HEK293 (cell line): ENCODE measurements around the gene PPP2R3A.

Source experiments
- CTCF ChIA-PET: fragments of 350-600 bp; formaldehyde crosslinking; extraction: SDS; loops from one replicate; lab custom pipeline; 2021; ENCODE audit warnings: antibody characterized with exemption; lab: Yijun Ruan, JAX
- POLR2A ChIA-PET: fragments of 300-600 bp; formaldehyde crosslinking; extraction: SDS; loops from one replicate; lab custom pipeline; 2020; ENCODE audit warnings: antibody characterized with exemption, inconsistent platforms; lab: Yijun Ruan, JAX
- H3K27ac ChIP-seq: fragments of 200-500 bp; sonication (Bioruptor generic); 2 replicates; pipeline ENCODE4 v1.5.1; 2014; ENCODE audit warnings: low read depth, low read length, control low read depth, inconsistent platforms; ENCODE audit errors: extremely low read depth
- H3K36me3 ChIP-seq, 2 experiments: fragments of 200-500 bp in 1 of 2; sonication (Bioruptor generic) in 1 of 2; 1 replicate in 1 of 2; 2 replicates in 1 of 2; pipeline ENCODE4 v1.5.1; 2014 to 2017; ENCODE audit warnings: inconsistent platforms in 2 of 2, low read length in 2 of 2; ENCODE audit not compliant: control insufficient read depth in 2 of 2, insufficient read depth in 1 of 2
- H3K4me1 ChIP-seq: fragments of 200-500 bp; sonication (Bioruptor generic); 2 replicates; pipeline ENCODE4 v1.5.1; 2014; ENCODE audit warnings: mild to moderate bottlenecking, low read length, inconsistent platforms; ENCODE audit not compliant: control insufficient read depth, insufficient read depth
- H3K4me3 ChIP-seq: 2 replicates; pipeline ENCODE4 v1.5.1; 2011; ENCODE audit warnings: low read depth, mild to moderate bottlenecking, control low read depth, low read length, moderate library complexity
- H3K9me3 ChIP-seq: fragments of 200-500 bp; sonication (Bioruptor generic); 2 replicates; pipeline ENCODE4 v1.5.1; 2014; ENCODE audit warnings: low read depth, low read length, inconsistent platforms; ENCODE audit not compliant: control insufficient read depth, insufficient read depth
- HOXA7 ChIP-seq: sonication (generic); formaldehyde crosslinking; IDR thresholded peaks from 2 replicates; pipeline ENCODE4 v1.8.1; 2022; ENCODE audit warnings: missing genetic modification reagents, borderline replicate concordance
- KLF7 ChIP-seq: fragments of 450-650 bp; formaldehyde crosslinking; IDR thresholded peaks from 2 replicates; pipeline ENCODE4 v1.5.1; 2016; ENCODE audit warnings: missing biosample characterization, missing genetic modification characterization, borderline replicate concordance
- MZF1 ChIP-seq: fragments of 450-650 bp; formaldehyde crosslinking; IDR thresholded peaks from 2 replicates; pipeline ENCODE4 v1.5.1; 2017; ENCODE audit warnings: missing biosample characterization, missing genetic modification characterization, borderline replicate concordance
- ZNF112 ChIP-seq: fragments of 450-650 bp; formaldehyde crosslinking; IDR thresholded peaks from 2 replicates; pipeline ENCODE4 v1.5.0; 2017; ENCODE audit warnings: missing biosample characterization, missing genetic modification characterization
- ZNF16 ChIP-seq: fragments of 450-650 bp; formaldehyde crosslinking; IDR thresholded peaks from 2 replicates; pipeline ENCODE4 v1.5.1; 2016; ENCODE audit warnings: low read depth, missing biosample characterization, missing genetic modification characterization
- ZNF184 ChIP-seq: fragments of 450-650 bp; IDR thresholded peaks from 2 replicates; pipeline ENCODE4 v1.5.1; 2018; ENCODE audit warnings: missing biosample characterization, mild to moderate bottlenecking, missing genetic modification characterization
- ZNF23 ChIP-seq: fragments of 450-650 bp; formaldehyde crosslinking; IDR thresholded peaks from 2 replicates; pipeline ENCODE4 v1.5.1; 2016; ENCODE audit warnings: missing biosample characterization, missing genetic modification characterization, borderline replicate concordance
- ZNF292 ChIP-seq: fragments of 450-650 bp; formaldehyde crosslinking; IDR thresholded peaks from 2 replicates; pipeline ENCODE4 v1.5.1; 2016; ENCODE audit warnings: low read depth, missing biosample characterization, missing genetic modification characterization, borderline replicate concordance
- ZNF350 ChIP-seq: fragments of 450-650 bp; formaldehyde crosslinking; IDR thresholded peaks from 2 replicates; pipeline ENCODE4 v1.5.0; 2017; ENCODE audit warnings: missing biosample characterization, mild to moderate bottlenecking, missing genetic modification characterization
- ZNF366 ChIP-seq: fragments of 450-650 bp; formaldehyde crosslinking; conservative IDR thresholded peaks from 2 replicates; pipeline ENCODE4 v1.5.1; 2016; ENCODE audit warnings: missing biosample characterization, missing genetic modification characterization
- ZNF549 ChIP-seq: fragments of 450-650 bp; IDR thresholded peaks from 2 replicates; pipeline ENCODE4 v1.5.1; 2018; ENCODE audit warnings: missing biosample characterization, missing genetic modification characterization, mild to moderate bottlenecking, inconsistent platforms, moderate library complexity
- ZNF654 ChIP-seq: fragments of 450-650 bp; formaldehyde crosslinking; IDR thresholded peaks from 2 replicates; pipeline ENCODE4 v1.5.1; 2016; ENCODE audit warnings: low read depth, missing biosample characterization, missing genetic modification characterization
- ZNF660 ChIP-seq: fragments of 450-650 bp; IDR thresholded peaks from 2 replicates; pipeline ENCODE4 v1.5.1; 2018; ENCODE audit warnings: missing biosample characterization, mild to moderate bottlenecking, missing genetic modification characterization
- ZNF701 ChIP-seq: fragments of 450-650 bp; formaldehyde crosslinking; IDR thresholded peaks from 2 replicates; pipeline ENCODE4 v1.5.1; 2016; ENCODE audit warnings: missing biosample characterization, missing genetic modification characterization
- ZXDB ChIP-seq: fragments of 450-650 bp; formaldehyde crosslinking; IDR thresholded peaks from 2 replicates; pipeline ENCODE4 v1.5.1; 2016; ENCODE audit warnings: missing biosample characterization, missing genetic modification characterization
- TF ChIP-seq, protein P1 (sequence below): fragments of 450-650 bp; formaldehyde crosslinking; IDR thresholded peaks from 2 replicates; pipeline ENCODE4 v1.5.1; 2017; ENCODE audit warnings: missing biosample characterization, mild to moderate bottlenecking, missing genetic modification characterization, moderate library complexity
- TF ChIP-seq, protein P2 (sequence below): fragments of 450-650 bp; formaldehyde crosslinking; IDR thresholded peaks from 2 replicates; pipeline ENCODE4 v1.5.1; 2016; ENCODE audit warnings: missing biosample characterization, missing genetic modification characterization
- TF ChIP-seq, protein P3 (sequence below): fragments of 450-650 bp; formaldehyde crosslinking; IDR thresholded peaks from 2 replicates; pipeline ENCODE4 v1.5.1; 2016; ENCODE audit warnings: missing biosample characterization, missing genetic modification characterization

Gene PPP2R3A

DNA sequence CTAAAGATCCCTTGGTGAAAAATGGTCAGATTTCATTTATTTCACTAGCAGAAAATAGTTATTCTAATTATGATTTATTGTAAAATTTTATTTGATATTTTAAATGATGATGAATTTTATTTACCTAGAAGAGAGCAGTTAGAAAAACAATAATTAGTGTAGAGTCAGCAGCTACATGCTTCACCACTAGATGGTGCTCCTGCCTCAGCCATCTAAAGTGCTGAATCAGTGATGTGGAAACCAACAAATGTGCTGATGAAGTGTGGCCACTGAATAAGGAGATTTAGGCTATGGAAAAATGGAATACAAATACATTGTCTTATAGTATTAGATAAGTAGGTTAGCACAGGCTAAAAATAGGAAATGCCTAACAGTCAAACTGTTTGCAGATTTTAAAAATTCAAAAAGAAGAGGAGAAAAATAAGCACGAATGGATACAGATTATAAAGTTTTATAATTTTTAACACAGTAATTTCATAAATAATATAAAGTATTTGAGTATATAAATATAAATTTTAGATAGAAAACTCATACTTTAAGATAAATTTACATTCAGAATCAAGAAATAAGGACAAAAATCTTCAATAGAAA is 109.8 kb downstream of the PPP2R3A start:
- POLR2A ChIA-PET = no interaction called here
- no peak overlapping the region for H3K4me3 ChIP-seq
- CTCF ChIA-PET = interaction anchor here (0.6 to 3.9 kb wide), 7 partner anchors 136 to 1191 kb away, joined by 3 to 21 read pairs (median 4); partner anchors contain the start of gene STAG1
- TF ChIP-seq ZNF701 (tag by site-specific recombination) (no peak), ZNF366 (no peak), ZXDB (tag by site-specific recombination) (no peak), ZNF654 (tag by site-specific recombination) (peak; percentile 91), ZNF549 (tag by site-specific recombination) (no peak), ZNF350 (no peak), ZNF660 (peak; percentile 27; the same call in 1 of the 2 replicates), ZNF112 (tag by site-specific recombination) (no peak), MZF1 (tag by site-specific recombination) (no peak), ZNF16 (tag by site-specific recombination) (no peak), ZNF184 (tag by site-specific recombination) (no peak), HOXA7 (CRISPR knock-in tag) (no peak)
- TF ChIP-seq, protein P1, sequence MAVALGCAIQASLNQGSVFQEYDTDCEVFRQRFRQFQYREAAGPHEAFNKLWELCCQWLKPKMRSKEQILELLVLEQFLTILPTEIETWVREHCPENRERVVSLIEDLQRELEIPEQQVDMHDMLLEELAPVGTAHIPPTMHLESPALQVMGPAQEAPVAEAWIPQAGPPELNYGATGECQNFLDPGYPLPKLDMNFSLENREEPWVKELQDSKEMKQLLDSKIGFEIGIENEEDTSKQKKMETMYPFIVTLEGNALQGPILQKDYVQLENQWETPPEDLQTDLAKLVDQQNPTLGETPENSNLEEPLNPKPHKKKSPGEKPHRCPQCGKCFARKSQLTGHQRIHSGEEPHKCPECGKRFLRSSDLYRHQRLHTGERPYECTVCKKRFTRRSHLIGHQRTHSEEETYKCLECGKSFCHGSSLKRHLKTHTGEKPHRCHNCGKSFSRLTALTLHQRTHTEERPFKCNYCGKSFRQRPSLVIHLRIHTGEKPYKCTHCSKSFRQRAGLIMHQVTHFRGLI (tag by site-specific recombination) = no peak
- TF ChIP-seq, protein P2, sequence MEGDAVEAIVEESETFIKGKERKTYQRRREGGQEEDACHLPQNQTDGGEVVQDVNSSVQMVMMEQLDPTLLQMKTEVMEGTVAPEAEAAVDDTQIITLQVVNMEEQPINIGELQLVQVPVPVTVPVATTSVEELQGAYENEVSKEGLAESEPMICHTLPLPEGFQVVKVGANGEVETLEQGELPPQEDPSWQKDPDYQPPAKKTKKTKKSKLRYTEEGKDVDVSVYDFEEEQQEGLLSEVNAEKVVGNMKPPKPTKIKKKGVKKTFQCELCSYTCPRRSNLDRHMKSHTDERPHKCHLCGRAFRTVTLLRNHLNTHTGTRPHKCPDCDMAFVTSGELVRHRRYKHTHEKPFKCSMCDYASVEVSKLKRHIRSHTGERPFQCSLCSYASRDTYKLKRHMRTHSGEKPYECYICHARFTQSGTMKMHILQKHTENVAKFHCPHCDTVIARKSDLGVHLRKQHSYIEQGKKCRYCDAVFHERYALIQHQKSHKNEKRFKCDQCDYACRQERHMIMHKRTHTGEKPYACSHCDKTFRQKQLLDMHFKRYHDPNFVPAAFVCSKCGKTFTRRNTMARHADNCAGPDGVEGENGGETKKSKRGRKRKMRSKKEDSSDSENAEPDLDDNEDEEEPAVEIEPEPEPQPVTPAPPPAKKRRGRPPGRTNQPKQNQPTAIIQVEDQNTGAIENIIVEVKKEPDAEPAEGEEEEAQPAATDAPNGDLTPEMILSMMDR (tag by site-specific recombination) = peak; percentile 59
- H3K9me3 ChIP-seq = no peaks in the 10 kb centered on the region
- H3K4me1 ChIP-seq = 0 out of 2 replicates have a peak, but pooled peaks cover 5% of the 10 kb centered on the region
- no peak overlapping the region for H3K27ac ChIP-seq
- H3K36me3 ChIP-seq = no peaks in the 10 kb centered on the region

DNA sequence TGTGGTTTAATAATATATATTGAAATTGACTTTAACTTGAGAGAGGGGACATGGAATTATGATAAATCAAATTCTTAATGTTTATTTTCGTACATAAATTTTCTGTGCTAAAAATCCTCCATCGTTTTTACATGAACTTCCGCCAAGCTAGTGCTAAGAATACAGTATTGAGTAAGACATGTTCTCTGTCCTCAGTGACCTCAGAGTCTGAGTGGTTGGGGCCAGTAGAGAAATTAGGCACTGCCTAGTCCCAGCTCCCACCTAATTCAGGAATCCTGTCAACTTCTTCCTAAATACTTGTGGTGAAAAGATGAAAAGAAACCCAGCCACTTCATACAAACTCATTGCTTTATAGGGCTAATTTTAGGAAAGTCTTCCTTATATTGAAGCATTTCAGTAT is 110.3 kb downstream of the PPP2R3A start:
- no peak overlapping the region for H3K27ac ChIP-seq
- 0 out of 2 replicates have a peak, but pooled peaks cover 5% of the 10 kb centered on the region for H3K4me1 ChIP-seq
- POLR2A ChIA-PET = no interaction called here
- CTCF ChIA-PET = interaction anchor here (0.6 to 3.9 kb wide), 5 partner anchors 315 to 945 kb away, joined by 3 to 21 read pairs (median 11); partner anchors contain the start of gene STAG1
- no peak overlapping the region for H3K4me3 ChIP-seq
- no peak for TF ChIP-seq KLF7
- no peaks in the 10 kb centered on the region for H3K9me3 ChIP-seq
- no peaks in the 10 kb centered on the region for H3K36me3 ChIP-seq

DNA sequence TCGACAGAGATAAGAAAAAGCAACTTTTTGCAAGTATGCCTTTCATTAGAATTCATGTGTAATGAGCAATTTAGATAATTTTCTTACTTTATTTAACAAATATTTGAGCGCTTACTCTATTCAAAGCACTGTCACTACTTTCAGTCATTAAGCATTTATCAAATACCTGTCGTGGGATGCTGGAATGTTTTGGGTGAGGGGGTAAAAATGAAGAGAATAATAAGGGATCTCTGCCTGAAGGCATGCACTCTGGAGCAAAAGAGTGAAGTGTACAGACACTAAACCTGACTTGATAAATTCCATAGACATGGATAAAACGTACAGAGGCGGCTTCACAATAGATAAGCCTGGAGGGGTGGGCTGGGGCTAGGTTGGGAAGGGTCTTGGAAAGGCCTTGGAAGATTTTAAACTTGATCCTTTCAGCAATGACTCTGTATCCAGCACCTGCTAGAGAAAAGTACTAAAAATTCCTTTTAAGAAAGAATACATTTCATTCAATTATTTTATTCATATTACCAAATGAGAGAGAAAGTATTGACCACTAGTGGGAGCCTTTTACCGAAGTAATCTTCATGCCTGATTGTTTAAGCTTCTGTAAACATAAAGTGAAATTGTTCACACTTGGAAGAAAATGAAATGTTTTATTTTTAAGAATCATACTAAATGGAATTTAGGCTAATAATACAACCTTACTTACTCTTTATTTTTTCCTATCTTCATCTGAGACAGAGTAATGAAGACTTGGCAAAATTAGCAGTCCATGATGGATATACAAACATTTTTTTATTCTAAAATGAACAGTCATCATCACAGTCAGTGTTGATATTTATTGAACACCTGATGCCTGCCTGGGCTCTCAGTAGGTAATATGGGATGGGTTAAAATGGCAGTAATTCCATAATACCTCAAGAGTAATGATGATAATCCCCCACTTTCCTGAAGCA is 113.2 kb downstream of the PPP2R3A start:
- TF ChIP-seq ZNF654 (tag by site-specific recombination) = peak; percentile 56
- no peak for TF ChIP-seq ZNF23 (tag by site-specific recombination)
- no peak for TF ChIP-seq ZNF292 (tag by site-specific recombination)
- TF ChIP-seq, protein P3, sequence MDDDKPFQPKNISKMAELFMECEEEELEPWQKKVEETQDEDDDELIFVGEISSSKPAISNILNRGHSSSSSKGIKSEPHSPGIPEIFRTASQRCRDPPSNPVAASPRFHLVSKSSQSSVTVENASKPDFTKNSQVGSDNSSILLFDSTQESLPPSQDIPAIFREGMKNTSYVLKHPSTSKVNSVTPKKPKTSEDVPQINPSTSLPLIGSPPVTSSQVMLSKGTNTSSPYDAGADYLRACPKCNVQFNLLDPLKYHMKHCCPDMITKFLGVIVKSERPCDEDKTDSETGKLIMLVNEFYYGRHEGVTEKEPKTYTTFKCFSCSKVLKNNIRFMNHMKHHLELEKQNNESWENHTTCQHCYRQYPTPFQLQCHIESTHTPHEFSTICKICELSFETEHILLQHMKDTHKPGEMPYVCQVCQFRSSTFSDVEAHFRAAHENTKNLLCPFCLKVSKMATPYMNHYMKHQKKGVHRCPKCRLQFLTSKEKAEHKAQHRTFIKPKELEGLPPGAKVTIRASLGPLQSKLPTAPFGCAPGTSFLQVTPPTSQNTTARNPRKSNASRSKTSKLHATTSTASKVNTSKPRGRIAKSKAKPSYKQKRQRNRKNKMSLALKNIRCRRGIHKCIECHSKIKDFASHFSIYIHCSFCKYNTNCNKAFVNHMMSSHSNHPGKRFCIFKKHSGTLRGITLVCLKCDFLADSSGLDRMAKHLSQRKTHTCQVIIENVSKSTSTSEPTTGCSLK = no peak
- ChIA-PET POLR2A (interaction anchor here (0.7 to 1.3 kb wide), 2 partner anchors 117 to 118 kb away, joined by 4 to 6 read pairs; partner anchors contain the start of gene MSL2), CTCF (interaction anchor here (0.7 to 3.9 kb wide), 9 partner anchors 9 to 1087 kb away, joined by 3 to 21 read pairs (median 4); partner anchors contain the start of gene STAG1)
- Histone ChIP-seq H3K27ac (no peak overlapping the region), H3K4me1 (no peaks in the 10 kb centered on the region), H3K4me3 (no peak overlapping the region), H3K36me3 (peaks cover 0 to 17% of the 10 kb centered on the region in 2 experiments; a peak in 1 of 3 replicates), H3K9me3 (no peaks in the 10 kb centered on the region)
